Measurements from ENCODE around the gene DRG1.
"Not testable (repeated sequence)": the region's sequence is repeated elsewhere in the genome, so short reads cannot be mapped to it uniquely, and the experiment has no call there.

Gene DRG1

GRCh38 chr22:31399211-31400022 lies at the start of gene DRG1:
Gene DRG1, plus strand, starts transcription at chr22:31399604. Its CDS starts 80 bp downstream, at chr22:31399684.
- DNase-seq, result peak; percentile 94

- DNase-seq, result no peak
Measured at GRCh38 chr22:31349960-31350359, 49.4 kb upstream of the DRG1 start.

GRCh38 chr22:31350410-31350863 lies 49.0 kb upstream of the DRG1 start:
- peak; percentile 46 for DNase-seq

GRCh38 chr22:31354515-31354914 lies 44.9 kb upstream of the DRG1 start:
- DNase-seq, result no peak

GRCh38 chr22:31360029-31360428 lies 39.4 kb upstream of the DRG1 start:
- DNase-seq, result no peak

- DNase-seq, result no peak
Measured at GRCh38 chr22:31361743-31362142, 37.7 kb upstream of the DRG1 start.

GRCh38 chr22:31363885-31364465 lies 35.4 kb upstream of the DRG1 start:
- no peak for DNase-seq

- no peak for DNase-seq
Measured at GRCh38 chr22:31367426-31367825, 32.0 kb upstream of the DRG1 start.

GRCh38 chr22:31377612-31378011 lies 21.8 kb upstream of the DRG1 start:
- DNase-seq, result no peak

GRCh38 chr22:31378123-31378522 lies 21.3 kb upstream of the DRG1 start:
- DNase-seq, result no peak

GRCh38 chr22:31378651-31379050 lies 20.8 kb upstream of the DRG1 start:
- not testable (repeated sequence) for DNase-seq

GRCh38 chr22:31393893-31394292 lies 5.5 kb upstream of the DRG1 start:
- DNase-seq, result no peak

GRCh38 chr22:31394326-31394725 lies 5.1 kb upstream of the DRG1 start:
- DNase-seq, result no peak

GRCh38 chr22:31398231-31398630 lies 1.2 kb upstream of the DRG1 start:
- no peak for DNase-seq

GRCh38 chr22:31400023-31400397 lies 606 bp downstream of the DRG1 start:
- no peak for DNase-seq

GRCh38 chr22:31402350-31402749 lies 2.9 kb downstream of the DRG1 start:
- not testable (repeated sequence) for DNase-seq

GRCh38 chr22:31425331-31426050 lies 26.1 kb downstream of the DRG1 start:
- DNase-seq, result no peak

GRCh38 chr22:31431950-31432349 lies 32.5 kb downstream of the DRG1 start:
- no peak for DNase-seq

GRCh38 chr22:31436132-31436531 lies 36.7 kb downstream of the DRG1 start:
- DNase-seq, result no peak

- DNase-seq, result no peak
Measured at GRCh38 chr22:31439808-31440207, 40.4 kb downstream of the DRG1 start.

- no peak for DNase-seq
Measured at GRCh38 chr22:31440681-31441080, 41.3 kb downstream of the DRG1 start.

GRCh38 chr22:31441652-31442051 lies 42.2 kb downstream of the DRG1 start:
- no peak for DNase-seq

- no peak for DNase-seq
Measured at GRCh38 chr22:31442768-31443489, 43.5 kb downstream of the DRG1 start.
